Fibroblast of lung (primary cell): Measurements from ENCODE around the gene MYPOP.

ENCODE experiments used
- CTCF ChIP-seq, 2 donors: IDR thresholded peaks in 1 of 2; conservative IDR thresholded peaks in 1 of 2; 1 replicate in 1 of 2; 2 replicates in 1 of 2; pipeline ENCODE4 v1.5.1; 2011 to 2012; ENCODE audit warnings: low read length in 2 of 2, control low read depth in 1 of 2, inconsistent platforms in 1 of 2, low read depth in 1 of 2, mild to moderate bottlenecking in 1 of 2
- EZH2 ChIP-seq: IDR thresholded peaks from 2 replicates; pipeline ENCODE4 v1.5.1; 2012; ENCODE audit warnings: low read length, control low read depth, mild to moderate bottlenecking; ENCODE audit errors: missing control alignments

GRCh38 chr19:45860359-45861259 lies 41.8 kb downstream of the MYPOP start:
- TF ChIP-seq CTCF (conservative IDR thresholded peaks at IDR 0.05 in 1 of 2, IDR thresholded peaks at IDR 0.05 in 1 of 2; ENCODE audit: low read depth in 1 of 2, low read length in 2 of 2) (no peak), EZH2 (no peak)
